ENCODE results near the gene PI16. TPM values are rescaled to one million over a fixed set of nuclear protein-coding genes. Genes with fewer than 3 reads are reported as not detected.

PI16 gene, protein sequence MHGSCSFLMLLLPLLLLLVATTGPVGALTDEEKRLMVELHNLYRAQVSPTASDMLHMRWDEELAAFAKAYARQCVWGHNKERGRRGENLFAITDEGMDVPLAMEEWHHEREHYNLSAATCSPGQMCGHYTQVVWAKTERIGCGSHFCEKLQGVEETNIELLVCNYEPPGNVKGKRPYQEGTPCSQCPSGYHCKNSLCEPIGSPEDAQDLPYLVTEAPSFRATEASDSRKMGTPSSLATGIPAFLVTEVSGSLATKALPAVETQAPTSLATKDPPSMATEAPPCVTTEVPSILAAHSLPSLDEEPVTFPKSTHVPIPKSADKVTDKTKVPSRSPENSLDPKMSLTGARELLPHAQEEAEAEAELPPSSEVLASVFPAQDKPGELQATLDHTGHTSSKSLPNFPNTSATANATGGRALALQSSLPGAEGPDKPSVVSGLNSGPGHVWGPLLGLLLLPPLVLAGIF
- total RNA-seq: 33.5 TPM

DNA sequence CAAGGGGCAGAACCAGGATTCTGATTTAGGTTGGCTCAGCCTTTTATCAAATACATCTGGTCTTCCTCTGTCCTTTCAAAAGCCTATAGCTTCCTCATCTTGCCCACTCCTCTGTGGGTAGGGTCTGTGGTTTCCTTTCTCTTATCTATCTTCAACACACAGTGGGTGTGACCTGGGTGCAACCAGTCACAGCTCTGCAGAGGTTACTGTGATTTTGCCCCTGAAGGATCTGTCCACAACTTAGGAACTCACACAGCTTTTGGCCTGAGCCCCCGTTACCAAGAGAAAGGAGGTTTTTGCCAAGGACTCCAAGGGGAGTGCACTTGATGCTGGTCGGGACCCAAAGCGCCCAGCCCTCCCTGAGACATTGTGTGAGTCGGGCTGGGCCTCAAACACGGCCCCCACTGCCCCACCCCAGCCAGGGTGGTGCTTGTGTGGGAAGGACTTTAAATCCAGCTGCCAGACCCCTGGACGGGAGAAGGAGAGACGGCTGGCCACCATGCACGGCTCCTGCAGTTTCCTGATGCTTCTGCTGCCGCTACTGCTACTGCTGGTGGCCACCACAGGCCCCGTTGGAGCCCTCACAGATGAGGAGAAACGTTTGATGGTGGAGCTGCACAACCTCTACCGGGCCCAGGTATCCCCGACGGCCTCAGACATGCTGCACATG is at the start of gene PI16:
Gene PI16 (plus strand): TSS at position 477 of the 670 bp plus-strand sequence. CDS start 23 bp downstream, at position 500.
- no peaks in the 10 kb centered on the region for H3K4me1 ChIP-seq
- intact Hi-C loops (cut with DNase I): no loop called here
- DNase-seq (ENCODE audit: low spot score in 2 of 2): peak in 1 of 2 donors; percentile 54
- no peaks in the 10 kb centered on the region for H3K9me3 ChIP-seq
- no peak for TF ChIP-seq CTCF (IDR thresholded peaks at IDR 0.05)
- H3K4me3 ChIP-seq: no peak within 1 kb of the TSS
- no peak within 1 kb of the TSS for H3K27ac ChIP-seq
- H3K36me3 ChIP-seq: no peaks in the 10 kb centered on the region
- H3K27me3 ChIP-seq: no peaks in the 10 kb centered on the region

GRCh38 chr6:36904851-36905393 is 49.6 kb upstream of the PI16 start:
- no peak for DNase-seq (ENCODE audit: low spot score in 2 of 2)
- Histone ChIP-seq H3K27me3 (no peaks in the 10 kb centered on the region), H3K4me3 (no peak overlapping the region), H3K27ac (peak overlapping the region in 1 of 2 donors; percentile 29), H3K36me3 (peaks cover 38 to 47% of the 10 kb centered on the region in 2 donors), H3K9me3 (no peaks in the 10 kb centered on the region), H3K4me1 (peaks cover 3 to 25% of the 10 kb centered on the region in 2 donors)
- TF ChIP-seq CTCF (IDR thresholded peaks at IDR 0.05): no peak
- intact Hi-C loops (cut with DNase I): no loop called here

GRCh38 chr6:36906539-36907325 is 47.8 kb upstream of the PI16 start:
- DNase-seq (ENCODE audit: low spot score in 2 of 2): no peak
- peak overlapping the region; percentile 62 to 65 for H3K27ac ChIP-seq
- H3K36me3 ChIP-seq: peaks cover 22 to 30% of the 10 kb centered on the region in 2 donors
- peaks cover 3 to 25% of the 10 kb centered on the region in 2 donors for H3K4me1 ChIP-seq
- H3K27me3 ChIP-seq: no peaks in the 10 kb centered on the region
- H3K9me3 ChIP-seq: no peaks in the 10 kb centered on the region
- H3K4me3 ChIP-seq: no peak overlapping the region
- TF ChIP-seq CTCF (IDR thresholded peaks at IDR 0.05): no peak
- intact Hi-C loops (cut with DNase I): no loop called here

- Histone ChIP-seq H3K36me3 (peaks cover 22 to 30% of the 10 kb centered on the region in 2 donors), H3K9me3 (no peaks in the 10 kb centered on the region), H3K4me3 (no peak overlapping the region), H3K4me1 (peaks cover 3 to 25% of the 10 kb centered on the region in 2 donors), H3K27ac (peak overlapping the region; percentile 62 to 65), H3K27me3 (no peaks in the 10 kb centered on the region)
- intact Hi-C loops (cut with DNase I): loop anchor here (1.0 kb wide), 1 partner anchor 10 kb away; no protein-coding TSS in a partner anchor
- DNase-seq (ENCODE audit: low spot score in 2 of 2): peak in 1 of 2 donors; percentile 85
- TF ChIP-seq CTCF (IDR thresholded peaks at IDR 0.05): no peak
Measured at GRCh38 chr6:36907781-36908180, 46.8 kb upstream of the PI16 start.

GRCh38 chr6:36908747-36909146 is 45.8 kb upstream of the PI16 start:
- peaks cover 3 to 25% of the 10 kb centered on the region in 2 donors for H3K4me1 ChIP-seq
- H3K4me3 ChIP-seq: no peak overlapping the region
- no peaks in the 10 kb centered on the region for H3K27me3 ChIP-seq
- DNase-seq (ENCODE audit: low spot score in 2 of 2): no peak
- no peak for TF ChIP-seq CTCF (IDR thresholded peaks at IDR 0.05)
- H3K36me3 ChIP-seq: peaks cover 14 to 29% of the 10 kb centered on the region in 2 donors
- H3K9me3 ChIP-seq: no peaks in the 10 kb centered on the region
- intact Hi-C loops (cut with DNase I): loop anchor here (1.0 kb wide), 1 partner anchor 9 kb away; no protein-coding TSS in a partner anchor
- H3K27ac ChIP-seq: no peak overlapping the region

All from ascending aorta (tissue), 2 donors.